ENCODE measurements around the gene POLN.
A peak's percentile ranks its signal among the peaks of the same experiment; 100 is the strongest.

The POLN gene

GRCh38 chr4:2103127-2103842, 138.6 kb downstream of the POLN start:
- DNase-seq: no peak

GRCh38 chr4:2102045-2102883, 139.7 kb downstream of the POLN start:
- DNase-seq: no peak

- DNase-seq: no peak
Observed at GRCh38 chr4:2101346-2102044, 140.4 kb downstream of the POLN start.

- DNase-seq: no peak
Observed at GRCh38 chr4:2096073-2096609, 145.8 kb downstream of the POLN start.

- DNase-seq: no peak
Observed at GRCh38 chr4:2095236-2096072, 146.5 kb downstream of the POLN start.

- DNase-seq: no peak
Observed at GRCh38 chr4:2094545-2094944, 147.4 kb downstream of the POLN start.

- DNase-seq: no peak
Observed at GRCh38 chr4:2093265-2093664, 148.7 kb downstream of the POLN start.

GRCh38 chr4:2092669-2093053, 149.3 kb downstream of the POLN start:
- DNase-seq: peak in 1 of 2 donors; percentile 11

GRCh38 chr4:2091990-2092668, 149.8 kb downstream of the POLN start:
- no peak for DNase-seq

- DNase-seq: no peak
Observed at GRCh38 chr4:2090642-2091041, 151.3 kb downstream of the POLN start.

GRCh38 chr4:2089222-2089621, 152.7 kb downstream of the POLN start:
- DNase-seq: no peak

- no peak for DNase-seq
Observed at GRCh38 chr4:2087170-2087569, 154.8 kb downstream of the POLN start.

GRCh38 chr4:2085496-2085901, 156.4 kb downstream of the POLN start:
- no peak for DNase-seq

- no peak for DNase-seq
Observed at GRCh38 chr4:2084316-2084715, 157.6 kb downstream of the POLN start.

GRCh38 chr4:2083826-2084160, 158.1 kb downstream of the POLN start:
- no peak for DNase-seq

GRCh38 chr4:2083116-2083825, 158.7 kb downstream of the POLN start:
- DNase-seq: no peak

- DNase-seq: no peak
Observed at GRCh38 chr4:2082627-2083026, 159.3 kb downstream of the POLN start.

- no peak for DNase-seq
Observed at GRCh38 chr4:2082118-2082517, 159.8 kb downstream of the POLN start.

- no peak for DNase-seq
Observed at GRCh38 chr4:2081540-2081939, 160.4 kb downstream of the POLN start.

- no peak for DNase-seq
Observed at GRCh38 chr4:2080429-2081300, 161.3 kb downstream of the POLN start.

Measured in hippocampal formation (tissue), 2 donors.